HG03066 (cell line): ENCODE measurements around the gene DDX24.

Experiments used
- ATAC-seq: cut with Tn5 transposase; IDR thresholded peaks from one replicate; pipeline ENCODE4 v1.9.1; 2021; ENCODE audit warnings: low read depth; ENCODE audit not compliant: unreplicated experiment

DDX24 gene

GRCh38 chr14:94019329-94019728 lies 61.7 kb downstream of the DDX24 start:
- ATAC-seq, result no peak

GRCh38 chr14:94018308-94018707 lies 62.7 kb downstream of the DDX24 start:
- no peak for ATAC-seq

- no peak for ATAC-seq
These were observed 64.5 kb downstream of the DDX24 start for GRCh38 chr14:94016446-94016976.

- ATAC-seq, result no peak
These were observed 65.8 kb downstream of the DDX24 start for GRCh38 chr14:94015223-94015622.

- no peak for ATAC-seq
These were observed 66.6 kb downstream of the DDX24 start for GRCh38 chr14:94014382-94014781.

- ATAC-seq, result no peak
These were observed 69.2 kb downstream of the DDX24 start for GRCh38 chr14:94011795-94012194.

- ATAC-seq, result no peak
These were observed 70.4 kb downstream of the DDX24 start for GRCh38 chr14:94010625-94011024.

- peak; percentile 69 for ATAC-seq
These were observed 71.2 kb downstream of the DDX24 start for GRCh38 chr14:94009767-94010166.

GRCh38 chr14:94008234-94008633 lies 72.8 kb downstream of the DDX24 start:
- ATAC-seq, result no peak

GRCh38 chr14:94005324-94006073 lies 75.5 kb downstream of the DDX24 start:
- no peak for ATAC-seq

GRCh38 chr14:94004015-94004414 lies 77.0 kb downstream of the DDX24 start:
- ATAC-seq, result no peak

- ATAC-seq, result no peak
These were observed 77.6 kb downstream of the DDX24 start for GRCh38 chr14:94003397-94003796.

GRCh38 chr14:94001501-94002396 lies 79.3 kb downstream of the DDX24 start:
- no peak for ATAC-seq

GRCh38 chr14:94001016-94001415 lies 80.0 kb downstream of the DDX24 start:
- ATAC-seq, result no peak

- no peak for ATAC-seq
These were observed 80.7 kb downstream of the DDX24 start for GRCh38 chr14:94000267-94000666.

GRCh38 chr14:93999573-93999972 lies 81.4 kb downstream of the DDX24 start:
- no peak for ATAC-seq

- ATAC-seq, result no peak
These were observed 82.1 kb downstream of the DDX24 start for GRCh38 chr14:93998871-93999403.
